Measurements from ENCODE around the gene ABHD1. TPM values are rescaled to one million over a fixed set of nuclear protein-coding genes. Genes with fewer than 3 reads are reported as not detected.
A peak's percentile ranks its signal among the peaks of the same experiment; 100 is the strongest.

Gene ABHD1
- total RNA-seq, 2 experiments from 2014 or later = 0.23 to 0.45 TPM

- Mint-ChIP-seq H3K4me3 (peak overlapping the region; percentile 94), H3K9me3 (ENCODE audit: insufficient read depth) (no peaks in the 10 kb centered on the region), H3K4me1 (ENCODE audit: low read depth) (peaks cover 29% of the 10 kb centered on the region), H3K27ac (peak overlapping the region; percentile 84), H3K27me3 (ENCODE audit: low read depth) (no peaks in the 10 kb centered on the region), H3K36me3 (ENCODE audit: low read depth) (peaks cover 42% of the 10 kb centered on the region)
- DNase-seq (peak; percentile 46), ATAC-seq (no peak)
- ChIA-PET CTCF (interaction anchor here (0.8 to 3.1 kb wide), 22 partner anchors 9 to 550 kb away, joined by 3 to 26 read pairs (median 4); partner anchors contain the start of genes ABHD1, AGBL5, ATRAID and CAD), POLR2A (interaction anchor here (0.5 to 3.9 kb wide), 6 partner anchors 10 to 173 kb away, joined by 3 to 31 read pairs (median 5); partner anchors contain the start of genes ABHD1, ATRAID and SLC5A6)
Observed at GRCh38 chr2:27133195-27133875, 9.7 kb downstream of the ABHD1 start.

GRCh38 chr2:27133905-27134780, 10.5 kb downstream of the ABHD1 start, which contains the start of gene PREB:
PREB (minus strand) TSS chr2:27134636; CDS start chr2:27134421, 215 bp downstream.
- DNase-seq = peak; percentile 98
- CTCF ChIA-PET = interaction anchor here (0.5 to 3.1 kb wide), 23 partner anchors 10 to 549 kb away, joined by 3 to 26 read pairs (median 4); partner anchors contain the start of genes ABHD1, AGBL5, CAD and KHK
- H3K27me3 Mint-ChIP-seq (ENCODE audit: low read depth) = no peaks in the 10 kb centered on the region
- H3K36me3 Mint-ChIP-seq (ENCODE audit: low read depth) = peaks cover 40% of the 10 kb centered on the region
- peak within 1 kb of the TSS; percentile 94 for H3K4me3 Mint-ChIP-seq
- POLR2A ChIA-PET = interaction anchor here (0.5 to 3.9 kb wide), 9 partner anchors 11 to 678 kb away, joined by 3 to 31 read pairs (median 3); partner anchors contain the start of genes ABHD1, AGBL5, ATRAID and SLC5A6
- peak within 1 kb of the TSS; percentile 97 for H3K27ac Mint-ChIP-seq
- peaks cover 29% of the 10 kb centered on the region for H3K4me1 Mint-ChIP-seq (ENCODE audit: low read depth)
- peak; percentile 96 for ATAC-seq
- no peaks in the 10 kb centered on the region for H3K9me3 Mint-ChIP-seq (ENCODE audit: insufficient read depth)

GRCh38 chr2:27134781-27135477, 11.3 kb downstream of the ABHD1 start:
- H3K9me3 Mint-ChIP-seq (ENCODE audit: insufficient read depth) = no peaks in the 10 kb centered on the region
- peak overlapping the region; percentile 94 for H3K4me3 Mint-ChIP-seq
- DNase-seq = no peak
- ChIA-PET CTCF (interaction anchor here (0.5 to 3.1 kb wide), 11 partner anchors 11 to 548 kb away, joined by 3 to 26 read pairs (median 5); partner anchors contain the start of genes ABHD1, AGBL5 and MPV17), POLR2A (interaction anchor here (0.6 to 3.9 kb wide), 4 partner anchors 11 to 679 kb away, joined by 3 to 31 read pairs (median 3); partner anchors contain the start of genes ABHD1, AGBL5 and TMEM214)
- H3K4me1 Mint-ChIP-seq (ENCODE audit: low read depth) = peaks cover 29% of the 10 kb centered on the region
- ATAC-seq = no peak
- H3K27ac Mint-ChIP-seq = peak overlapping the region; percentile 97
- peaks cover 2% of the 10 kb centered on the region for H3K27me3 Mint-ChIP-seq (ENCODE audit: low read depth)
- H3K36me3 Mint-ChIP-seq (ENCODE audit: low read depth) = peaks cover 33% of the 10 kb centered on the region

- ChIA-PET CTCF (interaction anchor here (2.0 to 2.6 kb wide), 3 partner anchors 35 to 145 kb away, joined by 6 to 14 read pairs (median 13); partner anchors contain the start of gene AGBL5), POLR2A (interaction anchor here (1.0 kb wide), 1 partner anchor 103 kb away, joined by 3 read pairs; the partner anchor contains the start of gene TMEM214)
- Mint-ChIP-seq H3K36me3 (ENCODE audit: low read depth) (peaks cover 29% of the 10 kb centered on the region), H3K27me3 (ENCODE audit: low read depth) (peaks cover 3% of the 10 kb centered on the region), H3K9me3 (ENCODE audit: insufficient read depth) (no peaks in the 10 kb centered on the region), H3K27ac (peak overlapping the region; percentile 97), H3K4me3 (peak overlapping the region; percentile 94), H3K4me1 (ENCODE audit: low read depth) (peaks cover 29% of the 10 kb centered on the region)
- ATAC-seq (no peak), DNase-seq (no peak)
Observed at GRCh38 chr2:27135478-27135955, 11.9 kb downstream of the ABHD1 start.

- ChIA-PET CTCF (interaction anchor here (1.1 kb wide), 1 partner anchor 143 kb away, joined by 4 read pairs; no protein-coding TSS in a partner anchor), POLR2A (no interaction called here)
- H3K27ac Mint-ChIP-seq = no peak overlapping the region
- peaks cover 29% of the 10 kb centered on the region for H3K4me1 Mint-ChIP-seq (ENCODE audit: low read depth)
- DNase-seq (no peak), ATAC-seq (no peak)
- peaks cover 18% of the 10 kb centered on the region for H3K36me3 Mint-ChIP-seq (ENCODE audit: low read depth)
- H3K27me3 Mint-ChIP-seq (ENCODE audit: low read depth) = peaks cover 3% of the 10 kb centered on the region
- no peaks in the 10 kb centered on the region for H3K9me3 Mint-ChIP-seq (ENCODE audit: insufficient read depth)
- H3K4me3 Mint-ChIP-seq = no peak overlapping the region
Observed at GRCh38 chr2:27136751-27137150, 13.1 kb downstream of the ABHD1 start.

GRCh38 chr2:27137322-27137935, 13.8 kb downstream of the ABHD1 start:
- Mint-ChIP-seq H3K4me1 (ENCODE audit: low read depth) (peaks cover 28% of the 10 kb centered on the region), H3K36me3 (ENCODE audit: low read depth) (peaks cover 16% of the 10 kb centered on the region), H3K27me3 (ENCODE audit: low read depth) (peaks cover 6% of the 10 kb centered on the region), H3K27ac (no peak overlapping the region), H3K4me3 (no peak overlapping the region), H3K9me3 (ENCODE audit: insufficient read depth) (no peaks in the 10 kb centered on the region)
- DNase-seq (no peak), ATAC-seq (no peak)
- CTCF ChIA-PET = interaction anchor here (1.1 kb wide), 1 partner anchor 142 kb away, joined by 4 read pairs; no protein-coding TSS in a partner anchor
- POLR2A ChIA-PET = interaction anchor here (1.3 kb wide), 1 partner anchor 153 kb away, joined by 3 read pairs; no protein-coding TSS in a partner anchor

GRCh38 chr2:27138111-27138510, 14.5 kb downstream of the ABHD1 start:
- peaks cover 21% of the 10 kb centered on the region for H3K4me1 Mint-ChIP-seq (ENCODE audit: low read depth)
- H3K9me3 Mint-ChIP-seq (ENCODE audit: insufficient read depth) = no peaks in the 10 kb centered on the region
- ATAC-seq = no peak
- no peak for DNase-seq
- CTCF ChIA-PET = no interaction called here
- peaks cover 10% of the 10 kb centered on the region for H3K36me3 Mint-ChIP-seq (ENCODE audit: low read depth)
- POLR2A ChIA-PET = interaction anchor here (1.3 kb wide), 1 partner anchor 154 kb away, joined by 3 read pairs; no protein-coding TSS in a partner anchor
- no peak overlapping the region for H3K4me3 Mint-ChIP-seq
- H3K27me3 Mint-ChIP-seq (ENCODE audit: low read depth) = peaks cover 12% of the 10 kb centered on the region
- no peak overlapping the region for H3K27ac Mint-ChIP-seq

- ChIA-PET POLR2A (no interaction called here), CTCF (no interaction called here)
Observed at GRCh38 chr2:27139310-27139709, 15.7 kb downstream of the ABHD1 start, which contains the start of gene PRR30. PRR30 (minus strand) TSS chr2:27139410; CDS start chr2:27138329, 1,081 bp downstream.

GRCh38 chr2:27143285-27143684, 19.7 kb downstream of the ABHD1 start:
- ChIA-PET POLR2A (no interaction called here), CTCF (no interaction called here)
- no peak overlapping the region for H3K4me3 Mint-ChIP-seq
- H3K27me3 Mint-ChIP-seq (ENCODE audit: low read depth) = peaks cover 23% of the 10 kb centered on the region
- DNase-seq (no peak), ATAC-seq (no peak)
- H3K4me1 Mint-ChIP-seq (ENCODE audit: low read depth) = no peaks in the 10 kb centered on the region
- H3K36me3 Mint-ChIP-seq (ENCODE audit: low read depth) = no peaks in the 10 kb centered on the region
- H3K27ac Mint-ChIP-seq = no peak overlapping the region
- H3K9me3 Mint-ChIP-seq (ENCODE audit: insufficient read depth) = no peaks in the 10 kb centered on the region

More at GRCh38 chr2:27139310-27139709, 15.7 kb downstream of the ABHD1 start, which contains the start of gene PRR30:
- peaks cover 14% of the 10 kb centered on the region for H3K4me1 Mint-ChIP-seq (ENCODE audit: low read depth)
- no peaks in the 10 kb centered on the region for H3K9me3 Mint-ChIP-seq (ENCODE audit: insufficient read depth)
- DNase-seq (no peak), ATAC-seq (no peak)
- H3K36me3 Mint-ChIP-seq (ENCODE audit: low read depth) = peaks cover 2% of the 10 kb centered on the region
- peaks cover 17% of the 10 kb centered on the region for H3K27me3 Mint-ChIP-seq (ENCODE audit: low read depth)
- no peak within 1 kb of the TSS for H3K4me3 Mint-ChIP-seq
- H3K27ac Mint-ChIP-seq = no peak within 1 kb of the TSS

GRCh38 chr2:27145682-27146081, 22.1 kb downstream of the ABHD1 start:
- Mint-ChIP-seq H3K4me3 (no peak overlapping the region), H3K27me3 (ENCODE audit: low read depth) (peaks cover 20% of the 10 kb centered on the region), H3K27ac (no peak overlapping the region), H3K9me3 (ENCODE audit: insufficient read depth) (no peaks in the 10 kb centered on the region), H3K4me1 (ENCODE audit: low read depth) (no peaks in the 10 kb centered on the region), H3K36me3 (ENCODE audit: low read depth) (no peaks in the 10 kb centered on the region)
- ATAC-seq (no peak), DNase-seq (no peak)
- ChIA-PET POLR2A (interaction anchor here (0.6 kb wide), 1 partner anchor 29 kb away, joined by 3 read pairs; no protein-coding TSS in a partner anchor), CTCF (interaction anchor here (1.4 to 1.9 kb wide), 2 partner anchors 12 to 157 kb away, joined by 3 to 7 read pairs; no protein-coding TSS in a partner anchor)
